GM19455 (cell line): ENCODE measurements around the gene CENPF.

Source experiments
- ATAC-seq: cut with Tn5 transposase; IDR thresholded peaks from one replicate; pipeline ENCODE4 v1.9.1; 2021; ENCODE audit not compliant: unreplicated experiment

The CENPF gene

DNA sequence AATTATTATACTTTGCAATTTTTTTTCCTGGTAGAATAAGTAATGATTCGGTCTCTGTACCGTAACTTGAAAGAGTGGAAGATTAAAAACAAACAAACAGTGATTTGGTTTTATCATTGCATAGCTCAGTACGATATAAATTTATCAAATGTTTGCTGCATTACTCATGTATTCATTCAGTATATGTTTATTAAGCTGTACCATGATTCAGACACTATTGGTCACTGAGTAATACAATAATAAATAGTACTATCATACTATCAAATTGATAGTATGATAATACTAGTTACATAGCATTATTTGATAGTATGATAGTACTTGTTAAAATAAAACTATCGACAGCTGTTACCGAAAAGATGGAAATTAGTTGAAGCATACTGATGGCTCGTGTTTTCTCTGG lies 12.1 kb downstream of the CENPF start:
- ATAC-seq, result no peak

DNA sequence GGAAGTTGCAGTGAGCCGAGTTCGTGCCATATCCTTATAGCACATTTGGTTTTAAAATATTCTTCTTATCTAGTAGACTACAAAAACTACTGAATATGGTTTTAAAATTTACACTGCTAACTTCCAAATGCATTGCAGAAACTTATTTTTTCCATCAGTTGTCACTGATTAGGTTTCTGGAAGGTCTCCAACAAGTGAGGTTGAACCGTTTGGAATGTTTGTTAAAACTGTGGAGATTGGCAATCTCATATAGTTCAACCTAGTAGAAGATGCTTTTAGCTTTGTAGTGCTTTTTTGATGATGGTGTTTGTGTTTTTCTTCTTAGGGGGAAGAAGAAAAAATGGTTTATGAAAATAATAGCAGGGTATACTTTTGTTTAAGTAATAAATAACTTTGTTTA lies 12.9 kb downstream of the CENPF start:
- ATAC-seq, result no peak

- ATAC-seq, result no peak
These were observed 14.3 kb downstream of the CENPF start for GRCh38 chr1:214617246-214617645.

- ATAC-seq, result no peak
These were observed 14.8 kb downstream of the CENPF start for GRCh38 chr1:214617843-214618242.

GRCh38 chr1:214621236-214621635 lies 18.2 kb downstream of the CENPF start:
- ATAC-seq, result no peak

DNA sequence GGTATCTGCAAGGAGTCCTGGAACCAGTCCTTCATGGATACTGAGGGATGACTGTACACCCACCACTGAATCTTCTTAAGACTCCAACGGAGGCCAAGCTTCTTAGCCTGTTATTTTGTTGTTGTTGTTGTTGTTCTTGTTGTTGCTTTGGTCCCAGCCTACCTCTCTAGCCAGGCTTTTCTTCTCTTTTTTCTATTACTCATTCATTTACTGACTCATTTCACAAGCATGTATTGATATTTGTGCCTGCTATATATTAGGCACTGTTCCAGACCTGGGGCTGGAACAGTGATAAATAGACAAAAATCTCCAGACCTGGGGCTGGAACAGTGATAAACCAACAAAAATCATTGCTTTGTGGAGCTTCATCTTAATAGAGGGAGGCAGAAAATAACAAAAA lies 20.4 kb downstream of the CENPF start:
- no peak for ATAC-seq

DNA sequence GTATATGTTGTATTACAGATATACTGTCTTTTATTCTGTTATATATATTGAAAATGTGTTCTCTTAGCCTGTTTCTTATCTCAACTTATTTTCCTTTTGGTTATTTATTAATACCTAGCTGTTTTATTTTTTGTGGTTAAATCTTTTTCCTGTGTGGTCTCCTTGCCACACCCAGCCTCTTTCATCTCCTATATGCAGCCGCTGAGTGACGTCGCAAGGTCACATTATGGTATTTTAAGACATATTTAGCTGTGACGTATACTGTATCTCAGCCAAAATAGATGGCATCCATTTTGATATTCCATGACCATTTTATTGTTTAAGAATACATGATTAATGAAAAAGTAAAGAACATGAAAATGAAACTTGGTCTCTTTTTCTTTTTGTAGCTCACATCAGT lies 29.1 kb downstream of the CENPF start:
- ATAC-seq, result no peak

DNA sequence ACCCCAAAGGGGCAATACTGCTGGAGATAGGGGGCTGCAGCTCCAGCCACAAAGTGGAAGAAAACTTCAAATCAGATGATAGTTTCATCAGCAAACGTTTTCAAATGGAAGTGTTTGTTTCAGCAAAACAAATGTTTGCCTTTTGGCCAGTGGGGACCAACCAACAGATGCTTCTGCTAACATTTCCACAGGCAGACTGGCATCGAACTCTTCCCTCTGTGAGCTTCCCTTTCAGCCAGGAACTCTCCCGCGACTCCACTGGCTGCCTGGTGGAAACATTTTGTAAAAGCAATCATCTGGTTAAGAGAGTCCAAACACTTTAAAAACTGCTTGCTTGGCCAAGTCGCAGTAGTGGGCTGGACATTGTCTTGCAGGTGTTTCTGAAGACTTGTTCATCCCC lies 30.7 kb downstream of the CENPF start:
- ATAC-seq, result no peak

DNA sequence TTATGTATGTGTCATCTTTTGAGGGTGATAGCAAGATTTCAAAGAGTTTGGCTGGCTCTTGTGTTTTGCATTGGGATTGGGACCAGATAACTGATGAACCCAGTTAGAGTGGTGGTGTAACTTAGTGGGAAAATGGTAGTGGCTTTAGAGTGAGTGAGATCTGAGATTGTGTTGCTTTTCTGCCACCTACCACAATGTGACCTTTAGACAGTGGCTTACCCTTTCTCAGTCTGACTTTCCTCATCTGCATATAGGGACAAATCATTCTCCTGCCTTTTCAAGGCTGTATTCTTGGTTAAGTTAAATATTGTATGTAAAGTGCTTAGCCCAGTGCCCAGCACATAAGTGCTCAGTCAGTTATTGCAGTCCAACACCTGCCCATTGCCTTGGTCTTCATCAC lies 31.3 kb downstream of the CENPF start:
- no peak for ATAC-seq

DNA sequence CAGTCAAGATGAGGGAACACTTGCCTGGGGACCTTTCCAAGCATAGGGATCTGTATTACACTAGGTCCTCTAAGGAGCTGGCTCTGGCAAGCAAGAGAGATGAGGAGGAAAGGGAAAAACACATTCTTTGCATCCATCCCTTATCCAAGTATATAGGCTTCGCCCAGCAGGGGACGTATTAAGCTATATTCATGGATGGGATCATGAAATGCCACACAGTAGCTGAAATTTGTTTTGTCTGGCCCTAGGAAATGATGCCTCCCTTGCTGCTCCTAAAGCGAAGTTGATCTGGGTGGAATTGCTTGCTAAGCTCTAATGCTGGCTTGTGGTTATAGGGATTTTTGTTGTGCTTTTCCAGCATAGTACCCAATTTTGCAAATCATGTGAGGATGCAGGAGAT lies 32.1 kb downstream of the CENPF start:
- no peak for ATAC-seq

DNA sequence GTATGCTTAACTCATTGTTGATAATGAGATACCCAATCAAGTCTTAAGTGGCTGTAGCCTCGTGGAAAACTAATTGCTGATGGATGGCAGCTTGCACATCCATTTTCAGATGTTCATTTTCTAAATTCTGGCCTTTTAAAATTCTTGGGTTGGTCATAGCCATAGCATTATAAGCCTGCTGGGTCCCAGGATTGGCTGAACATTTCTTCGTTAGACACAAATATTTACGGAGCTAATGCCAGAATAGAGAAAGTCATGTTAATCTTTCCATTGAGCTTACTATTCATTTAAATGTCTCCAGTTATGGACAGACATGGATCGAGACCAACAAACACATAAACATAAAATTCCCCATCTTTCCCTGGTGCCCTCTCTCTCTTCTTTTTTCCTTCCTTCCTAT lies 32.5 kb downstream of the CENPF start:
- ATAC-seq, result no peak

DNA sequence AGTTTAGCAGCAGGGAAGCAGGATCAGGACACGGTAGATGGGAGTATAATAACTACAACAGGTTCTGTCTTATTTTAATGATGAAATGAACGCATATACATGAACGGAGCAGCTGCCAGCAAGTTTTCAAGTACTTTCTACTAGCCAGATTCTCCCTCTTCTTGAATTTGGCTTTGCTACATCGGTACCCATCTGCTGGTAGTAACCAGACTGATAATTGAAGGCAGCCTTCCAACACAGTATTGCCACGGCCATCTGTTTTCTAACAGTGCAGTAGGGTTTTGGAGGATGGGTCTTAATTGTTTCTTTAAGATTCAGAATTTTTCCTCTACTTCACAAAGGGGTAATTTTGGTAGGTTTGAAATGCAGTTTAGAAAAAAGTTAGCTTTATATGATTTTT lies 33.4 kb downstream of the CENPF start:
- ATAC-seq, result no peak

DNA sequence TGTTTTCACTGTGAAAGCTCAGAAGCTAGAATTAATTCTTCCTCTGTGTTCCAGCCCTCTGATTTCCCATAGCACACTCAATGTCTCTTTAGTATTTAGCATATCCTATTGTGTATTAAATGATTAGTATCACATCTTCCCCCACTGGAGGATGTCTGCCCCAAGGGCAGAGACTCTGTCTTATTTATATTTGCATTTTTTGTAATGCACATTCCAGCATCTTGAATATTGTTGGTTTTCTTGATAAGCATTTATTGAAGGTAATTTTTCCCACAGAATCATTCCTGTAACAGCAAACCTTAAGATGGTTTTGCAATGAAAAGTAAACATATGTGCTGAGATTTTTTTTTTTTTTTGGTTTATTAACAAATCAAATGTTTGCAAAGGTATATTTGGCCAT lies 34.1 kb downstream of the CENPF start:
- no peak for ATAC-seq

DNA sequence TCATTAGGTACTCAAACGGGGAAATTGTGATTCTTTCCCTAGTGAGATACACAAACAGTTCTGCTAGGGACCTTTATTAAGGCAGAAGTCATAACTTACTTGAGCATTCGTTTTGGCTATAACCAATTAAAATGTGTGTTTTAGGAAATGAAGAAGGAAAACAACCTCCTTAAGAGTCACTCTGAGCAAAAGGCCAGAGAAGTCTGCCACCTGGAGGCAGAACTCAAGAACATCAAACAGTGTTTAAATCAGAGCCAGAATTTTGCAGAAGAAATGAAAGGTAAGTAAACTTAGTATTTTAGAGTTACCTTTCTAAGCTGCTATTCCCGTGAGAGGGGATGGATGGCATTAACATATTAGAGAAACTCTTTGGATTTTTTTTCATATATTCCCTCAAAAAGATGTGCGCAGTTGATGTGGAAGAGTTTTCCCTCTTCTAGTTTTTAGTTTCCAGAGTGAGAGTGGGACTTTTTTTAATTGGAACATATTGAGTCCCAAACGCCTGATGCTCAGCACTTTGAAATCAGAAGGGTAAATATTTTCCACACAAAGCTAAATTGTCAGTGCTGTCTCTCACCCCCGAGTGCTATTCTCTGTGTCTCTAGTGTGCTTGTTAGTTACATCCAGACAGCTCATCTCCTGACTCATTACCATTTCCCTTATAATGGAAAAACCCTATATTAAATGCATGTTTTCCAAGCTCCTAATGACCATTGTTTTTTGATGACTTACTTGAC lies 34.9 kb downstream of the CENPF start:
- peak; percentile 76 for ATAC-seq

DNA sequence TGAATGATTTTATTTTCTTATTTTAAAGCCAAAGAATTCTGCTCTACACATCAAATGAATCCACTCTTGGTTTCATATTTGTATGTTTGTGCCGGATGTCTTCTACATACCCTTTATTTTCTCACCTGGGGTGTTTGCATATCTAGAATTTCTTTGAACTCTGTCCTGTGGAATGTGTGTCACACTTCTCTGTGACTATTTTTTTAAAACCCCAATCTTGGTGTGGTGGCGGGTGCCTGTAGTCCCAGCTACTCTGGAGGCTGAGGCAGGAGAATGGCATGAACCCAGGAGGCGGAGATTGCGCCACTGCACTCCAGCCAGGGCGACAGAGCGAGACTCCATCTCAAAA lies 35.4 kb downstream of the CENPF start:
- ATAC-seq, result no peak

DNA sequence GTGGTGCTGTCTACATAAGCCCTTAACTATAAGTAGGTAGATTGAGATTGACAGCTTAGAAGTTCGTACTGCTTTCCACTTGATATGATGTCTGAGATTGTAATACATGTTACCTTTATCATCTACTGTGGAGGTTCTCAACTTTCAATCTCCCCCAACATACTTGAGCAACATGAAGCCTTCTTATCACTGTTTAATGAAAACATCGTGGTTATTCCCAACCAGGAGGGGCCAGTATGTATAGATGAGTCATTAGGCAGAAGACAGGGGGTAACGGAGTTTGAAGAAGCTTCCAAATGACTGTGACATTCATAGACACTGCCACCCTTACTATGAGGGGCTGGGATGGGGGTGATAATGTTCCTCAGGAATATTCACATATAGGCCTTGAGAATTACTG lies 36.0 kb downstream of the CENPF start:
- no peak for ATAC-seq

GRCh38 chr1:214640431-214641213 lies 37.6 kb downstream of the CENPF start:
- no peak for ATAC-seq

- no peak for ATAC-seq
These were observed 38.4 kb downstream of the CENPF start for GRCh38 chr1:214641214-214641895.

DNA sequence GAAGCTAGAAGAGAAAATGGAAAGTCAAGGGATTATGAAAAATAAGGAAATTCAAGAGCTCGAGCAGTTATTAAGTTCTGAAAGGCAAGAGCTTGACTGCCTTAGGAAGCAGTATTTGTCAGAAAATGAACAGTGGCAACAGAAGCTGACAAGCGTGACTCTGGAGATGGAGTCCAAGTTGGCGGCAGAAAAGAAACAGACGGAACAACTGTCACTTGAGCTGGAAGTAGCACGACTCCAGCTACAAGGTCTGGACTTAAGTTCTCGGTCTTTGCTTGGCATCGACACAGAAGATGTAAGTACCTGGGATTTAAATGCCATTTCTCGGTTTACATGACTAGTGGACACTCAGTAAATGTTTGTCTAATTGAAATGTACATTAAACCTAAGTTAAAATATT lies 40.0 kb downstream of the CENPF start:
- ATAC-seq, result no peak

- ATAC-seq, result no peak
These were observed 42.7 kb downstream of the CENPF start for GRCh38 chr1:214645712-214646111.

DNA sequence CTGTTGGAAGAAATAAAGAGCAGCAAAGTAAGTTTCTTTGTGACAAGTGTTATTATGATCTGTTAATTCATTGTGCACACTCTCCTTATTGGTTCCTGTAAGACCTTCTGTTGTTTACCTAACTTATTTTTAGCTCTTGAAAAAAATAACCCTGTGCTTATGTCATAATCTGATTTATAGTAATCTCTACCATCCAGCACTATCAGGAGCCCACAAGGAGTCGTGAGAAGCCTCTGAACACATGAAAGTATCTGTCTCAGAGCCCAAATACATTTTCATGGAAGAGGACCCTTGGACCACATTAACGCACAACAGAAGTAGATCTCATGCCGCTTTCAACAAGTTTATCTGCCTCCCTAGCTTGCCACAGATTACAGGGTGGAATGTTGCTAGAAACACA lies 45.8 kb downstream of the CENPF start:
- ATAC-seq, result no peak

- ATAC-seq, result no peak
These were observed 46.6 kb downstream of the CENPF start for GRCh38 chr1:214649607-214650006.
